NCI-H2171 treated with DMSO at 0.1 percent for 48 hours (cell line): Measurements from ENCODE around the gene ANKFY1.
A peak's percentile ranks its signal among the peaks of the same experiment; 100 is the strongest.

Experiments used
- DNase-seq: peaks from one replicate; lab custom pipeline; 2025; lab: John Stamatoyannopoulos, UW

Gene ANKFY1

GRCh38 chr17:4177806-4178205, 86.0 kb downstream of the ANKFY1 start:
- DNase-seq = no peak

- no peak for DNase-seq
Observed at GRCh38 chr17:4176808-4177472, 86.8 kb downstream of the ANKFY1 start.

GRCh38 chr17:4175921-4176807, 87.6 kb downstream of the ANKFY1 start:
- DNase-seq = no peak

- DNase-seq = no peak
Observed at GRCh38 chr17:4174556-4174955, 89.2 kb downstream of the ANKFY1 start.

- no peak for DNase-seq
Observed at GRCh38 chr17:4173781-4174180, 90.0 kb downstream of the ANKFY1 start.

GRCh38 chr17:4172356-4172755, 91.4 kb downstream of the ANKFY1 start:
- DNase-seq = no peak

GRCh38 chr17:4170639-4171280, 93.0 kb downstream of the ANKFY1 start:
- DNase-seq = no peak

GRCh38 chr17:4167786-4168185, 96.0 kb downstream of the ANKFY1 start:
- no peak for DNase-seq

GRCh38 chr17:4166419-4166818, 97.4 kb downstream of the ANKFY1 start:
- DNase-seq = no peak

GRCh38 chr17:4165301-4166010, 98.3 kb downstream of the ANKFY1 start:
- DNase-seq = no peak

GRCh38 chr17:4163951-4164350, 99.8 kb downstream of the ANKFY1 start:
- no peak for DNase-seq

GRCh38 chr17:4162775-4163466, 100.9 kb downstream of the ANKFY1 start:
- no peak for DNase-seq

GRCh38 chr17:4162321-4162720, 101.5 kb downstream of the ANKFY1 start:
- no peak for DNase-seq

GRCh38 chr17:4161967-4162305, 101.8 kb downstream of the ANKFY1 start:
- no peak for DNase-seq

GRCh38 chr17:4161192-4161966, 102.4 kb downstream of the ANKFY1 start:
- DNase-seq = peak; percentile 12

- DNase-seq = no peak
Observed at GRCh38 chr17:4160294-4160859, 103.4 kb downstream of the ANKFY1 start.

GRCh38 chr17:4159761-4160160, 104.0 kb downstream of the ANKFY1 start:
- no peak for DNase-seq

GRCh38 chr17:4157618-4158333, 106.0 kb downstream of the ANKFY1 start:
- no peak for DNase-seq

- no peak for DNase-seq
Observed at GRCh38 chr17:4156750-4157381, 106.9 kb downstream of the ANKFY1 start.
